GM11168 (cell line): ENCODE measurements around the gene KIAA0753.
"Not testable (repeated sequence)": the region's sequence is repeated elsewhere in the genome, so short reads cannot be mapped to it uniquely, and the experiment has no call there.

ENCODE experiments used
- in situ Hi-C: fragments of 300-500 bp; cut with MboI; formaldehyde crosslinking; loops from one replicate; pipeline ENCODE4 v1.12.0; 2022; ENCODE audit warnings: low sequenced_read_pairs; ENCODE audit not compliant: unreplicated experiment

The KIAA0753 gene

GRCh38 chr17:6605142-6605541 is 35.4 kb downstream of the KIAA0753 start:
- in situ Hi-C loops = no loop called here

- in situ Hi-C loops = no loop called here
These were observed 36.7 kb downstream of the KIAA0753 start for GRCh38 chr17:6603744-6604325.

- in situ Hi-C loops = no loop called here
These were observed 38.4 kb downstream of the KIAA0753 start for GRCh38 chr17:6602141-6602540.

GRCh38 chr17:6599364-6599763 is 41.1 kb downstream of the KIAA0753 start:
- in situ Hi-C loops = no loop called here

- in situ Hi-C loops = no loop called here
These were observed 42.8 kb downstream of the KIAA0753 start for GRCh38 chr17:6597727-6598126.

- in situ Hi-C loops = no loop called here
These were observed 43.6 kb downstream of the KIAA0753 start for GRCh38 chr17:6596941-6597340.

GRCh38 chr17:6596511-6596910 is 44.0 kb downstream of the KIAA0753 start:
- in situ Hi-C loops = no loop called here

GRCh38 chr17:6596081-6596480 is 44.4 kb downstream of the KIAA0753 start:
- in situ Hi-C loops = no loop called here

- in situ Hi-C loops = not testable (repeated sequence)
These were observed 47.1 kb downstream of the KIAA0753 start for GRCh38 chr17:6593371-6593770.

GRCh38 chr17:6592173-6592572 is 48.3 kb downstream of the KIAA0753 start:
- in situ Hi-C loops = no loop called here

- in situ Hi-C loops = no loop called here
These were observed 48.8 kb downstream of the KIAA0753 start for GRCh38 chr17:6591599-6592158.

- in situ Hi-C loops = no loop called here
These were observed 51.1 kb downstream of the KIAA0753 start for GRCh38 chr17:6589266-6589946.

- in situ Hi-C loops = no loop called here
These were observed 52.3 kb downstream of the KIAA0753 start for GRCh38 chr17:6588165-6588564.

GRCh38 chr17:6587310-6587709 is 53.2 kb downstream of the KIAA0753 start:
- in situ Hi-C loops = no loop called here

- in situ Hi-C loops = no loop called here
These were observed 57.1 kb downstream of the KIAA0753 start for GRCh38 chr17:6583411-6583810.

GRCh38 chr17:6580625-6581024 is 59.9 kb downstream of the KIAA0753 start:
- in situ Hi-C loops = no loop called here

- in situ Hi-C loops = no loop called here
These were observed 62.0 kb downstream of the KIAA0753 start for GRCh38 chr17:6578491-6578890.

GRCh38 chr17:6577686-6578263 is 62.7 kb downstream of the KIAA0753 start:
- in situ Hi-C loops = no loop called here

- in situ Hi-C loops = no loop called here
These were observed 64.3 kb downstream of the KIAA0753 start for GRCh38 chr17:6576038-6576785.

GRCh38 chr17:6575596-6575988 is 64.9 kb downstream of the KIAA0753 start:
- in situ Hi-C loops = no loop called here
